HepG2 (cell line): ENCODE measurements around the gene BATF. TPM values are rescaled to one million over a fixed set of nuclear protein-coding genes. Genes with fewer than 3 reads are reported as not detected.
A peak's percentile ranks its signal among the peaks of the same experiment; 100 is the strongest.

Experiments used
- CCAR2 ChIP-seq: fragments of 200-400 bp; formaldehyde crosslinking; optimal IDR thresholded peaks from 2 replicates; pipeline ENCODE3; 2018; ENCODE audit warnings: low read depth, mild to moderate bottlenecking, low read length, moderate library complexity
- GTF3A ChIP-seq: sonication (generic); formaldehyde crosslinking; conservative IDR thresholded peaks from 2 replicates; pipeline ENCODE4 v1.4.0; 2020; ENCODE audit warnings: mild to moderate bottlenecking, missing genetic modification reagents
- KAT8 ChIP-seq: IDR thresholded peaks from 2 replicates; pipeline ENCODE4 v1.6.1; 2016; ENCODE audit warnings: missing genetic modification reagents, missing compliant biosample characterization
- PITX1 ChIP-seq: sonication (generic); formaldehyde crosslinking; IDR thresholded peaks from 2 replicates; pipeline ENCODE4 v1.5.1; 2020; ENCODE audit warnings: mild to moderate bottlenecking, missing genetic modification reagents
- RERE ChIP-seq: IDR thresholded peaks from 2 replicates; pipeline ENCODE4 v1.6.1; 2016; ENCODE audit warnings: low read depth, missing genetic modification reagents, missing compliant biosample characterization
- SNAPC4 ChIP-seq: sonication (generic); formaldehyde crosslinking; IDR thresholded peaks from 2 replicates; pipeline ENCODE4 v1.4.0; 2020; ENCODE audit warnings: mild to moderate bottlenecking, missing genetic modification reagents
- ZNF280B ChIP-seq: sonication (generic); formaldehyde crosslinking; IDR thresholded peaks from 2 replicates; pipeline ENCODE4 v1.5.0; 2020; ENCODE audit warnings: missing genetic modification reagents, mild to moderate bottlenecking, borderline replicate concordance
- ZNF577 ChIP-seq: sonication (generic); formaldehyde crosslinking; IDR thresholded peaks from 2 replicates; pipeline ENCODE4 v1.4.0; 2020; ENCODE audit warnings: mild to moderate bottlenecking, low read depth, missing genetic modification reagents, borderline replicate concordance
- ZNF629 ChIP-seq: sonication (generic); formaldehyde crosslinking; conservative IDR thresholded peaks from 2 replicates; pipeline ENCODE4 v1.5.0; 2020; ENCODE audit warnings: missing genetic modification reagents
- ZNF800 ChIP-seq: sonication (generic); formaldehyde crosslinking; IDR thresholded peaks from 2 replicates; pipeline ENCODE4 v1.4.0; 2020; ENCODE audit warnings: missing genetic modification reagents
- ZNF816 ChIP-seq: sonication (generic); formaldehyde crosslinking; IDR thresholded peaks from 2 replicates; pipeline ENCODE4 v1.8.0; 2022; ENCODE audit warnings: missing genetic modification reagents, mild to moderate bottlenecking, borderline replicate concordance
- ZNF878 ChIP-seq: sonication (generic); formaldehyde crosslinking; IDR thresholded peaks from 2 replicates; pipeline ENCODE4 v1.8.1; 2023; ENCODE audit warnings: mild to moderate bottlenecking, missing genetic modification reagents, moderate library complexity
- polyA plus RNA-seq, 8 experiments: library from polyadenylated mRNA; depleted of rRNA in 3 of 8; stranded (reverse) in 7 of 8; unstranded in 1 of 8; fragments of >200 nt; fragmentation: Illumina TruSeq in 4 of 8; extraction: Trizol in 4 of 8; gene quantifications; 2 replicates each; pipeline versions ENCODE4 v1.2.1 to v1.2.3, GENCODE V29; 2011 to 2016; ENCODE audit warnings: low read depth in 4 of 8, missing spikeins in 1 of 8, mixed read lengths in 1 of 8; ENCODE audit not compliant: insufficient read depth in 1 of 8
- total RNA-seq, 5 experiments: library from RNA; depleted of rRNA; stranded (reverse); fragments of >200 nt; fragmentation: Illumina TruSeq; extraction: Trizol; gene quantifications; 2 replicates each; pipeline ENCODE4 v1.2.3, GENCODE V29; 2016; ENCODE audit warnings: low read depth in 1 of 5

Gene BATF
- total and polyA plus RNA-seq, 2 of the 13 experiments (the other 11 are each of a cell fraction or from before 2014, with no cell fraction given) = 0.22 to 0.37 TPM

GRCh38 chr14:75578102-75578785 is 56.0 kb downstream of the BATF start, which contains the start of gene FLVCR2 (continued):
- no peak for TF ChIP-seq RERE (CRISPR knock-in tag)
- TF ChIP-seq ZNF577 (CRISPR knock-in tag) = no peak
- TF ChIP-seq KAT8 (CRISPR knock-in tag) = no peak
- no peak for TF ChIP-seq GTF3A (CRISPR knock-in tag)
- TF ChIP-seq ZNF280B (CRISPR knock-in tag) = no peak
- TF ChIP-seq SNAPC4 (CRISPR knock-in tag) = no peak
- no peak for TF ChIP-seq CCAR2
- no peak; the same call in 1 of the 2 replicates for TF ChIP-seq ZNF800 (CRISPR knock-in tag)
- TF ChIP-seq ZNF629 (CRISPR knock-in tag) = no peak
- TF ChIP-seq ZNF816 (CRISPR knock-in tag) = no peak
- no peak for TF ChIP-seq PITX1 (CRISPR knock-in tag)
- 0 out of 2 replicates have a peak, but pooled peaks have one; percentile 40 for TF ChIP-seq ZNF878 (CRISPR knock-in tag)
